Stimulated activated naive B cell treated with anti-CD40 and anti-IgM and Interleukin-4, amounts not matched to agents 10 μg/mL and 1 μg/mL and 100 μg/mL, for 72 hours (primary cell): ENCODE measurements around the gene LZTR1.
"Not testable (repeated sequence)": the region's sequence is repeated elsewhere in the genome, so short reads cannot be mapped to it uniquely, and the experiment has no call there.

ENCODE experiments used
- ATAC-seq, 2 donors: fragments of 150-1000 bp; cut with Tn5 transposase; replicated peaks; 2 replicates each; pipeline ENCODE4 v1.10.0; 2021; ENCODE audit warnings: moderate library complexity in 1 of 2
- DNase-seq: peaks from one replicate; pipeline ENCODE4 v3.0.0; 2021
- H3K27ac Mint-ChIP-seq: one replicate; pipeline ENCODE4 v1.8.0; 2022; ENCODE audit warnings: mild to moderate bottlenecking, mixed read lengths
- H3K27me3 Mint-ChIP-seq, 2 donors: one replicate each; pipeline ENCODE4 v1.8.0; 2022; ENCODE audit warnings: mixed read lengths in 2 of 2
- H3K36me3 Mint-ChIP-seq, 2 donors: one replicate each; pipeline ENCODE4 v1.8.0; 2022; ENCODE audit warnings: mixed read lengths in 2 of 2, mild to moderate bottlenecking in 1 of 2
- H3K4me1 Mint-ChIP-seq, 2 donors: one replicate each; pipeline ENCODE4 v1.8.0; 2022; ENCODE audit warnings: mixed read lengths in 2 of 2, mild to moderate bottlenecking in 1 of 2
- H3K4me3 Mint-ChIP-seq, 2 donors: one replicate each; pipeline ENCODE4 v1.8.0; 2022; ENCODE audit warnings: mild to moderate bottlenecking in 2 of 2, mixed read lengths in 2 of 2, moderate library complexity in 1 of 2
- H3K9me3 Mint-ChIP-seq, 2 donors: one replicate each; pipeline ENCODE4 v1.8.0; 2022; ENCODE audit warnings: mixed read lengths in 2 of 2, mild to moderate bottlenecking in 1 of 2

Gene LZTR1

DNA sequence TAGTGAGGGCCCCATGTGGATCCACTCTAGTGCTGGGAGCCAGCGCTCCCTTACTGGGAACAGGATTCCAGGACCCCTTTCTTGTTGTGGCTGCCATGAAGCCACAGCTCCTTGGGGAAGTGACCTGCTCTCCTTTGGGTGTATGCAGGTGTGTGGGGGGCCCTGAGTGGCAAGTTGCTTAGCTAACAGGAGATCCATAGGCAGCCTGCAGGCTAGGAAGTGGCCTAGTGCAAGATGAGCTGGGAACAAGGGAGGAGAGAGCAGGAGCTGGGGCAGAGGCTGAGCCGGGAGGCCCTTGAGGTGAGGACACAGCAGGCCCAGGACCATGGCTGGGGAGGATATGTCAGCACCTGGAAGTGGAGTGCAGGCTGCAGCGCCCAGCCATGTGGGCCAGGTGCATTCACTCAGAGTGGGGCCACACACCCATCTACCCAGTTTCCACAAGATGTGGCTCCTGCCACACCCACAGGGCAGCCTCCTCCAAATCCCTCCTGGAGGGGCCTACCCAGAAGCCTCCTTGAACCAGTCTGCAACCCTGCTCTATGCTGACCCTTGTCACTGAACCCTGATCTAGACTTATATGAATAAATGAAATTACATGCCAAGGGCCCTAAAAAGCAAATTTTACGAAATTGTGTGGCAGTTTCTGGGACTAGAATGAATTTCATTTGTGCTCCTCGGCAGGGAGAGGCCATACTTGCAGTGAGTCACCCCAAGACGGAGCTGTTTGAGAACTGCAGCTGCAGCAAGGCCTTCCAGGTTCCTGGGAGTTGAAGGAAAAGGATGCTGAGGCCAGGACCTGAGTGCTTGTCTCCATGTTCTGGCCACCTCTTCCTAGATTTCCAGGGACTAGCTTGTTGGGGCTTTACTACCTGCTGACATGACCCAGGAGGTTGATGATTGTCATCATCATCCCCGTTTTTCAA is 16.6 kb downstream of the LZTR1 start:
- Mint-ChIP-seq H3K36me3 (peaks cover 30 to 42% of the 10 kb centered on the region in 2 donors), H3K27ac (peak overlapping the region; percentile 92)
- no peak for DNase-seq

DNA sequence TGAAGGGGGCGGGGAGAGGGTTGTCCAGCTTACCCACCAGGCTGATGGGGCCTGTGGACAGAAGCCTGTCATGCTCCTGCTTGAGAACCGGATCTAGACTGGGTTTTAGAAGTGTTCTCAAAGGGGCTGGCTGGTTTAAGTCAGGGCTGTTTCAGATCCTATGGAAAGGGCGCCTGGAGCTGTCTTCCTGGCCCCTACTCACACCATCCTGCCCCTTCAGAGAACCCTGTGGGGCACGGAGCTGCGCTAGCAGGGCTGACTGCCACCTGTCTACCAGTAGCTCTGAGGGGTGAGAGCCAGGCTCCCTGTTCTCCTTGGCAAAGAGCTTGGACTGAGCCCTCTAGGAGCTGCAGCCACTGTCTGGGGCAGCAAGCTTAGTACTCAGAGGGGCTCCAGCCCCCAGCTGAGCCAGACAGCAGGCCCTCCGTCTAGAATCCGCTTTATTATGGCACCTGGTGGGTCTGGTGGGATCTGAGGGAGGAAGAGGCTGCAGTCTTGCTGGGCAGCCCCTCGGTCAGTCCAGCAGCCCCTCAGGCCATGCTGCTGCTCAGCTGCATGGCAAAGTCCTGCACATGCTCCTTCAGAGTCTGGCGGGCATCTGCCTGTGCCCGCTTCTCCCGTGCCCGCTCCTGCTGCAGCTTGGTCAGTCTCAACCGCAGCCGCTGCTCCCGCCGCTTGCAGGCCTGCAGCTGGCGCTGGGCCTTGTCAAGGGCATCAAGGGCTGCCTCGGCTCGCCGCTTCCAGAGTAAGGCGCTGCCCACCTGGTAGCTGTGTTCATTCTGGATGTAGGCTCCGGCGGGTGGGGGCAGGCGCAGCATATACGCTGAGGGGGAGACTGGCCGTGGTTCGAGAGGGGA is 17.5 kb downstream of the LZTR1 start:
- no peak for ATAC-seq
- peak overlapping the region; percentile 73 for H3K27ac Mint-ChIP-seq
- peaks cover 23 to 46% of the 10 kb centered on the region in 2 donors for H3K4me1 Mint-ChIP-seq

More for the DNA sequence above, 16.6 kb downstream of the LZTR1 start:
- no peak for ATAC-seq
- Mint-ChIP-seq H3K4me3 (no peak overlapping the region), H3K4me1 (peaks cover 23 to 43% of the 10 kb centered on the region in 2 donors), H3K27me3 (no peaks in the 10 kb centered on the region), H3K9me3 (no peaks in the 10 kb centered on the region)

DNA sequence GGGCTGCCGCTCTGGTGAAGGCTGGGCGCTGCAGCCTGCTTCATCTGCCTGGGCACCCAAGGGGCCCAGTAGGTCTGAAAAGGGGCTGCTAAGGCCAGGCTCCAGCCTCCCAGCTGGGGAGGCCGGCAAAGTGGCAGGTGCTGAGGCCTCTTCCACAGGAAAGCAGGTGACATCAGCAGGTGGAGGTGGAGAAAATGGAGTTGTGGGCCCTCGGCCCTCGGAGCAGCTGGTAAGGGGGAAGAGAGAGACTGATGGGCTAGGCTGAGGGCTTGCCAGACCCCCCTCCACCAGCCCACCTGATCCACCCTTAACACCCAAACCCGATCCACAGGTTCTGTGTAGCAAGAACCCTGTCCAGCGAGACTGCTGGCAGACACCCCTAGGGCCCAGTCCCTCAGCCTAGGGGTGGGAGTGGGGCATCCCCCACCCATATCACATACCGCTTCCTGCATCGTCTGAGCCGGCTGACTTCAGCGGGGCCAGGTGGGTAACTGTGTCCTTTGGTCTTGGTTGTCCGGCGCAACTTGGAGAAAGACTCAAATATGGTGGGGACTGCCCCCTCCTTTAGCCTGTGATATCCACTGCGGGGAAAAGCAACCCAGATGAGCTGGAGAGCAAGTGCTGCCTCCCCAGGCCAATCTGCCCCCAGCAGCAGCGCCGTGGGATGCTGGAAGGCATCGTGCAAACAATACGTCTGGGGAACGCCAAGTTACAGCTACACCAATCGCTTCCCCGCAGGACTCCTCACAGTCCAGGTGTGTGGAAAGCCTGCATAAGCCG is 18.3 kb downstream of the LZTR1 start:
- DNase-seq, result no peak
- Mint-ChIP-seq H3K4me1 (peaks cover 23 to 46% of the 10 kb centered on the region in 2 donors), H3K4me3 (peak overlapping the region; percentile 83 to 97), H3K36me3 (peaks cover 29 to 34% of the 10 kb centered on the region in 2 donors), H3K27me3 (no peaks in the 10 kb centered on the region), H3K27ac (peak overlapping the region; percentile 98), H3K9me3 (no peaks in the 10 kb centered on the region)
- no peak for ATAC-seq

More for the DNA sequence above, 17.5 kb downstream of the LZTR1 start:
- no peak for DNase-seq
- Mint-ChIP-seq H3K4me3 (peak overlapping the region; percentile 83 to 97), H3K9me3 (no peaks in the 10 kb centered on the region), H3K27me3 (no peaks in the 10 kb centered on the region), H3K36me3 (peaks cover 30 to 41% of the 10 kb centered on the region in 2 donors)

DNA sequence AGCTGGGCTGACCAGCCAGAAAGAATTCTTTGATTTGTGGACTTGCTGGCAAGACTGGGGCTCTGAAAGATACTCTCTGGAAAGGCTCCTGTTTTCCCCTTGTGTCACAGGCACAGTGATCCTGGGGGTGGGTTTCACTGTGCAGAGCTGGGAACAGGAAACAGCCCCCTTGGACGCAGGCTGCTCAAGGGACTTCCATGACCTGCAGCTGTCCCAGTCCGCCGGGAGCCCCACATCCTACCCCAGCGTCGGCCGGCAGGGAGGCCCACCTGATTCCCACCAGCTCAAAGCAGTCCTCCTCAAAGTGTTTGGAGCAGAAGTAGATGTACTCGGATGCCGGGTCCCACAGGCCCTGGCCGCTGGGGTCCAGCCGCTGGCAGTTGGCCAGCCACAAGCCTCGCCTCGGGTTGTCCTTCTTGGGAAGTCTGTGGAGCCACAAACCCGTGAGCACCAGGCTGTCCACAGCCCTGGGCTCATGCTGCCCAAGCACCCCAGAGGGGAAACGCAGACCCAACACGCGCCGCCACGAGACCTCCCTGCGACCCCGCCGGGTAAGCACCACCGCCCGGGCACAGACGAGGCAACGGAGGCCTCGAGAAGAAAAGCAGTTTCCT is 19.0 kb downstream of the LZTR1 start:
- peak overlapping the region; percentile 83 to 97 for H3K4me3 Mint-ChIP-seq
- no peaks in the 10 kb centered on the region for H3K9me3 Mint-ChIP-seq
- H3K27ac Mint-ChIP-seq, result peak overlapping the region; percentile 98
- no peak for DNase-seq
- no peak for ATAC-seq
- no peaks in the 10 kb centered on the region for H3K27me3 Mint-ChIP-seq
- peaks cover 25 to 30% of the 10 kb centered on the region in 2 donors for H3K36me3 Mint-ChIP-seq
- H3K4me1 Mint-ChIP-seq, result peaks cover 22 to 44% of the 10 kb centered on the region in 2 donors

DNA sequence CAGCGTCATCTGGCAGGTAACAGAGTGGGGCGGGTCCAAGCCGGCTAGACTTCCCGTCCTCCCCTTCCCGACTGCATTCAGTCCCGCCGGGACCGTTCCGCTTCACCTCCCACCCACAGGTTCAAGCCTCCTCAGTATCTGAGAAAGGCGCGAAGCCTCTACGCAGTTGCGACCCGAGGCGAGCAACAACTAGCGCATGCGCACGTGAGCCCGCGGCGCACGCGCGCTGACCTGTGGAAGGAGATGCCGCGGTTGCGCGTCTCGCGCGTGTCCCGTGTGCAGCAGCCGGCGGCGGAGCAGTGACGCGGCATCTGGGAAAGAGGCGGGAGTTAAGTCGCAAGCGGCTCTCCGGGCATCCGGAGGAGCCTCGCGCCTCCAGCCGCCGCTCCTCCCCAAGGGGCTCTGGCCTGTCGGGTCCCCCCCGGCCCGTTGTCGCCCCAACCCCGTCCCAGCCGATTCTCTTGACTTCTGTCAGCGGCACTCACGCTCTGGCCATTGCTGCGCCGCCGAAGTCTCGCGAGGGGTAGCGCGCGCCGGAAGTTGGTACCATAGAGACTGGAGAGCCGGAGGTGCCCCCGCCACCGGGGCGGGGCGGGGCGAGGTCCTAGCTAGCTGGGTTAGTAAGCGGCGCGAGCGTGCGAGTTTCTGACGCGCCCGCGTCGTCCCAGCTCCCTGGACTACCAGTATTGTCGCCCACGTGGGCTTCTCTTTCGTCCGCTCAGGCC is 19.7 kb downstream of the LZTR1 start, which contains the start of gene THAP7:
THAP7 (minus strand) TSS at position 518 of the 725 bp plus-strand sequence; CDS start at position 311, 207 bp downstream.
- Mint-ChIP-seq H3K4me1 (peaks cover 20 to 42% of the 10 kb centered on the region in 2 donors), H3K36me3 (peaks cover 23 to 26% of the 10 kb centered on the region in 2 donors)

DNA sequence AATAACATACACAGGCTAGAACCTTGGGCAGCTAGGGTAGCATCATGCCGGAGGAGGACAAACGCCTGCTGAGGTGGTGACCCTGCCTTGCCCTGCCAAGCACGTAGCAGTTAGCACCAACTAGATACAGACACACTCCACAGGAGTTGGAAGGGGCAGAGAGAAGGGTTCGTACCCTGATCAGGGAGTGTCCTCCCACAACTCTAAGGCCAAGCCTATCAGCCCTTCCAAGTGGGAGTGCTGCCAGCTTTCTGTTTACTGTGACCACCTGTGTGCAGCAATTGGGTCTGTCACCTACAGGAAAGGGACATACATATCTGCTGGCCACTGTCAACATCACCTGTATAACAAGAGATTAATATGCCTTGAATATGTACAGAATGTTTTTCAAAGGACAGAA is 21.7 kb downstream of the LZTR1 start:
- no peaks in the 10 kb centered on the region for H3K27me3 Mint-ChIP-seq
- H3K4me3 Mint-ChIP-seq, result peak overlapping the region; percentile 83 to 97
- ATAC-seq, result no peak
- no peaks in the 10 kb centered on the region for H3K9me3 Mint-ChIP-seq
- no peak for DNase-seq
- peaks cover 15 to 35% of the 10 kb centered on the region in 2 donors for H3K4me1 Mint-ChIP-seq
- peak overlapping the region; percentile 98 for H3K27ac Mint-ChIP-seq
- H3K36me3 Mint-ChIP-seq, result peaks cover 15 to 16% of the 10 kb centered on the region in 2 donors

More for the DNA sequence above, 19.7 kb downstream of the LZTR1 start, which contains the start of gene THAP7:
- peak within 1 kb of the TSS; percentile 98 for H3K27ac Mint-ChIP-seq
- ATAC-seq (peak; percentile 92 to 93), DNase-seq (peak; percentile 95)
- no peaks in the 10 kb centered on the region for H3K9me3 Mint-ChIP-seq
- H3K4me3 Mint-ChIP-seq, result peak within 1 kb of the TSS; percentile 83 to 97
- H3K27me3 Mint-ChIP-seq, result no peaks in the 10 kb centered on the region

DNA sequence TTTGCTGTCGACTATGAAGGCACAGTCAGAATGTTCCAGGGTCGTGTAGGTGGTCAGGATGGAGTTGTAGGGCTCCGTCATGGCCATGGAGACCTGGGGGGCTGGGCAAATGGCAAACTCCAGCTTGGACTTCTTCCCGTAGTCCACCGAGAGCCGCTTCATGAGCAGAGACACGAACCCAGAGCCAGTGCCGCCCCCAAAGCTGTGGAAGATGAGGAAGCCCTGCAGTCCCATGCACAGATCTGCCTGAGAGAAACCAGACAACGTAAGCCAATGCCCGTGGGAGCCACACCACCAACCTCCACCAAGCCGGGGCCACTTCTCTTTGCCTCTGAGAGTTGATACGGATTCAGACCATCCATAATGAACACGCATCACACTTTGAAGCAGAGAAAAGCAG is 27.1 kb downstream of the LZTR1 start:
- ATAC-seq, H3K27ac Mint-ChIP-seq, H3K9me3 Mint-ChIP-seq, H3K4me3 Mint-ChIP-seq, DNase-seq, H3K36me3 Mint-ChIP-seq, H3K27me3 Mint-ChIP-seq, H3K4me1 Mint-ChIP-seq: not testable (repeated sequence)

DNA sequence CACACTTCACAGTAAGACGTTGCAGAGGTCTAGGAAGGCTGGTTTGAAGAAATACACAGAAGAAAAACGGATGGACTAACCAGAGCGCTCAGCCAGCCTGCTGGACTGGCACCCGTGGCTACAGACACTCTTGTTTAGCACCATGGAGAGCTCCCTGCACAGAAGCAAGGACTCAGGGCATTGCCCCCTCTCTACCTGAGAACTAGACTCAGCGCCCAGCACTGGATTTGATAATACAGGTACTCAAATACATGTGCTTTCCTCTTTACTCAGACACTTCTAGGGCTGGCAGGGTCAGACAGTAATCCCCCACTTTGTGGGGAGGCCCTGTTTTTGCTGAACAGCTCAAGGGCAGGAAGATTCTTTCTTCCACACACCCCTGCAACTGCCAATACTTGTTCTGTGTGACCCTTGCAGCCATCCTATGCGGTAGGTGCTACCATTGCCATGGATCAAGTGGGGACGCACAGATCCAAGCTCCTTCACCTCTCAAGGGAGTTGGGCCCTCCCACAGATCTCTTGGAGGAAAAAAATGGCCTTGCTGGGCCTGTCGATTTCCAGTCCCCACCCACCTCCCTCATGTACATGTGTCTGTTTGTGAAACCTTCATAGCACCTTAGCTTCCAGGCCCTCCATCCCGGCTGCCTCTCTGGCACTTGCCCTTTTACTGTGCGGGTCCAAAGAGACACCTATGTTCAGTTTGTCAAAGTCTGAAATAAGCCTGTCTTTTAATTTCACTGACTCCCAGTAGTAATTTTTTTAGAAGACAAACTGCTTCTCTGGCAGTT is 27.7 kb downstream of the LZTR1 start:
- H3K4me3 Mint-ChIP-seq, result no peak overlapping the region
- DNase-seq (no peak), ATAC-seq (no peak)
- H3K27me3 Mint-ChIP-seq, result no peaks in the 10 kb centered on the region
- no peak overlapping the region for H3K27ac Mint-ChIP-seq
- H3K4me1 Mint-ChIP-seq, result peaks cover 10 to 11% of the 10 kb centered on the region in 2 donors
- H3K9me3 Mint-ChIP-seq, result no peaks in the 10 kb centered on the region
- H3K36me3 Mint-ChIP-seq, result no peaks in the 10 kb centered on the region

DNA sequence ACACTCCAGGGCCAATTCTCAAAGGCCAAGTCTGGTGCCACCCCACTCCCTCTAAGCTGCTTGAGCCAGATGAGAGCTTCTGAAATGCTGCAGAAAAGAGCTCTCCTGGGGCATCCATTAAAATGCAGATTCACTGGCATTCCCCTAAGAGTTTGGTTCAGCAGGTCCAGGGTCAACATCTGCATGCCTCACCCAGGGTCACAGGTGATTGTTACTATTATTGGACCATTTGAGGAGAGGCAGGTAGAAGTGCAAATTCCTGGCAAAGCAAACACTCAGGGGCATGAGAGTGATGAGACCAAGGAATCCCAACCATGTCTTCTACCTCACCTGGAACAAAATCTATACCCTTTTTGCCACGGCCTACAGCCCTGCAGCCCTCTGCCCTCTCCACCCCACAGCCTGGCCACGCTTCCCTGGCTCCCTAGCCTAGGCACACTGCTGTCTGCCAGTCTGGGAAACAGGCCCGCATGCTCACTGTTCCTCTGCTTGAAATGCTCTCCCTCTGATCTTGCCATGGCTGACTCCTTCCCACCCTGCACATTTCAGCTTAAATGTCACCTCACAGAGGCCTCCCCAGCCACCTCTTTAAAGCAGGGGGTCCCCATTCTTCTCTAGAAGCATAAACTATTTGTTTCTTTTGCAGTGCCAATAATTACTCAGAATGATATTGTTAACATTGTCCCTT is 28.5 kb downstream of the LZTR1 start:
- H3K27ac Mint-ChIP-seq, result peak overlapping the region; percentile 57
- H3K9me3 Mint-ChIP-seq, result no peaks in the 10 kb centered on the region
- H3K27me3 Mint-ChIP-seq, result no peaks in the 10 kb centered on the region
- no peak overlapping the region for H3K4me3 Mint-ChIP-seq
- peaks cover 15 to 19% of the 10 kb centered on the region in 2 donors for H3K4me1 Mint-ChIP-seq
- DNase-seq (no peak), ATAC-seq (no peak)
- H3K36me3 Mint-ChIP-seq, result no peaks in the 10 kb centered on the region

DNA sequence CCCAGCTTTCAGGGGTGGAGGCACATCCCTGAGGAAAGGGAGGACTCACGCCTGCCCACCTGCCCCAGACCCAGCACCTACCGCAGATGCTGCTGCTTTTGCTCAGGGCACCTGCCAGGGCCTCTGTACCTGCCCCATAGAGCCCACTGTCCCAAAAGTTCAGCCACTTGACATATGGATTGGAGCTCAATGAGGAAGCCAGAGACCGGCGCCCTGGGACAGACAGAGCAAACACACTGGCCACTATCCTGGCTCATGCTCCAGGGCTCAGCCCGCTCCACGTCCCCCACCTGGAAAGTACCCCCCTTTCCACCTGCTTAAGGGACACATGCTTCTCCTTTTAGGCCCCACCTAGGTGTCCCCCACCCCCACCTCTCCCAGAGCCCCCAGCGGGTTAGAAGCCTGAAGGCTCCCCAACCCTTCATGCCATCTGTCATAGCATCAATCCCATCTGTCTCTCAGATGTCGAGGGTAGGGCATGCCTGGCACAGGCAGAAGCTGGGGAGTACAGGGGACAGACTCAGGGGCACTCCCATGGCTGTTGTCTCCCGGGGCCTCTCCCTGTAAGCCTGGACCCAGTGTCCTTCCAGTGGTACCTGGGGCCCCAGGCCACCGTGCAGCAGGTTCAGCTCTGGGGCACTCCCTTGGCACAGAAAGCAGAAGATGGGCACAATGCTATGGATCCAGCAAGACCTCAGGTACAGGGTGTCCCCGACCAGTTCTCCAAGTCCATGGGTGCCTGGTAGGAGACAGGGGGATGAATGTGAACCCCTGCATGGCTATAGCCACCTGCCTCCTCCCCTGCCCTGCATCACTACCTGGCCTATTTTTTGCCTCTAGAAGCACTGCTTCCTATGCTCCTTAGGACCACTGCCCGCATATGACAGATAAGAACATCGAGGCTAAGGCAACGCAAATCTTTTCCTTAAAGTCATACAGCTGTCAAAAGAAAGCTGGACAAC is 30.6 kb downstream of the LZTR1 start:
- ATAC-seq, result no peak
- no peak for DNase-seq
- Mint-ChIP-seq H3K27me3 (peaks cover 0 to 10% of the 10 kb centered on the region in 2 donors), H3K9me3 (no peaks in the 10 kb centered on the region), H3K27ac (no peak overlapping the region), H3K36me3 (no peaks in the 10 kb centered on the region), H3K4me1 (peaks cover 20 to 25% of the 10 kb centered on the region in 2 donors), H3K4me3 (no peak overlapping the region)

DNA sequence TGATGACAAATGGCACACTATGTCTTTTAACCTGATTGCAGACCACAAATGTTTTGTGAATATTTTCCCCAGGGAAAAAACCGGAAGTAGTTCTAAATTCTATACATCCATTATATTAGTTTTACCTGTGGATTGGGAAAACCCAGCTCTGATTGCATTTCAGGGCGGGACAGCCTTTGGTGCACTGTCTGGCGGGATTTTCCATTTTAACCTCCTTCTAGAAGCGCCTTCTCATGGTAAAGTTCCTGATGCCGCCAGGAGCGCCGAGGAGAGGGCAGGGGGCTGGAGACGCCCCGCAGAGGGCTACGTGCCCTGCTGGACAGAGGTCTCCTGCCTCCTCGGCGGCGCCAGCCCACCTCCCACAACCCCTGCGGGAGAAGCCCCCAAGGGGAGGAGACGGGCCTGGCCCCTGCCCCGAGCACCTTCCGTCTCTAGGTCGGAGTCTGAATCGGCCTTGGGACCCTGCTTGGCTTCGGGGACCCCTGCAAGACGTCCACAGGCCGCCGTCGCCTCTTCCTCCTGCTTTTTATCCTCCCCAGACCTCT is 31.6 kb downstream of the LZTR1 start:
- Mint-ChIP-seq H3K27ac (peak overlapping the region; percentile 87), H3K4me1 (peaks cover 20 to 25% of the 10 kb centered on the region in 2 donors), H3K36me3 (no peaks in the 10 kb centered on the region), H3K4me3 (peak overlapping the region; percentile 85 to 90), H3K9me3 (no peaks in the 10 kb centered on the region), H3K27me3 (peaks cover 4 to 15% of the 10 kb centered on the region in 2 donors)
- DNase-seq, result no peak
- ATAC-seq, result peak in 1 of 2 donors; percentile 18
